Thymus (tissue), 11 donors: ENCODE results near the gene MCOLN2. TPM values are rescaled to one million over a fixed set of nuclear protein-coding genes. Genes with fewer than 3 reads are reported as not detected.
"Not testable (repeated sequence)": the region's sequence is repeated elsewhere in the genome, so short reads cannot be mapped to it uniquely, and the experiment has no call there.

ENCODE experiments used
- DNase-seq, 9 donors: peaks; one replicate each; pipeline ENCODE4 v3.0.0-alpha.2; 2013; ENCODE audit warnings: low spot score in 9 of 9, low read depth in 6 of 9, missing footprints in 1 of 9
- H3K27ac ChIP-seq, 2 donors: one replicate each; pipeline ENCODE4 v1.5.1; 2013; ENCODE audit warnings: control low read depth in 1 of 2, low read depth in 1 of 2, low read length in 1 of 2, mild to moderate bottlenecking in 1 of 2, moderate library complexity in 1 of 2
- H3K27me3 ChIP-seq, 2 donors: one replicate each; pipeline ENCODE4 v1.5.1; 2013; ENCODE audit warnings: low read length in 1 of 2; ENCODE audit not compliant: control insufficient read depth in 2 of 2, insufficient read depth in 1 of 2
- H3K36me3 ChIP-seq, 2 donors: one replicate each; pipeline ENCODE4 v1.5.1; 2013; ENCODE audit warnings: low read length in 1 of 2, mild to moderate bottlenecking in 1 of 2, moderate library complexity in 1 of 2; ENCODE audit not compliant: control insufficient read depth in 2 of 2, insufficient read depth in 2 of 2
- H3K4me1 ChIP-seq, 2 donors: one replicate each; pipeline ENCODE4 v1.5.1; 2013; ENCODE audit warnings: low read length in 2 of 2; ENCODE audit not compliant: control insufficient read depth in 2 of 2, insufficient read depth in 2 of 2
- H3K4me3 ChIP-seq, 2 donors: one replicate each; pipeline ENCODE4 v1.5.1; 2013; ENCODE audit warnings: low read length in 2 of 2, control low read depth in 1 of 2, mild to moderate bottlenecking in 1 of 2
- H3K9me3 ChIP-seq, 2 donors: one replicate each; pipeline ENCODE4 v1.5.1; 2013; ENCODE audit warnings: low read length in 1 of 2, mild to moderate bottlenecking in 1 of 2; ENCODE audit not compliant: control insufficient read depth in 2 of 2, insufficient read depth in 1 of 2
- WGBS: extraction: QIAGEN DNeasy Blood & Tissue Kit; methylation state at CpG from one replicate; pipeline ENCODE4 v1.1.7; 2013; 5-methylcytosine and 5-hydroxymethylcytosine counted together
- polyA plus RNA-seq: library from polyadenylated mRNA; stranded (reverse); fragments of 200-250 nt; gene quantifications from one replicate; pipeline ENCODE4 v1.2.3, GENCODE V29; 2013
- total RNA-seq: library from RNA; stranded (reverse); fragments of 120-200 nt; gene quantifications from one replicate; pipeline ENCODE4 v1.2.4, GENCODE V29; 2013
- donor health status: healthy.

Gene MCOLN2
- total and polyA plus RNA-seq, 2 donors, result 8.0 to 18.2 TPM

- Histone ChIP-seq H3K4me1 (no peaks in the 10 kb centered on the region), H3K36me3 (no peaks in the 10 kb centered on the region), H3K27ac (no peak overlapping the region), H3K27me3 (no peaks in the 10 kb centered on the region), H3K9me3 (no peaks in the 10 kb centered on the region), H3K4me3 (no peak overlapping the region)
- DNase-seq, result no peak
- 95% methylated on average over 3 of the region's 3 CpGs for WGBS
These were observed 73.6 kb downstream of the MCOLN2 start for GRCh38 chr1:84923317-84923716.

- Histone ChIP-seq H3K27ac (no peak overlapping the region), H3K9me3 (peaks cover 0 to 2% of the 10 kb centered on the region in 2 donors), H3K36me3 (no peaks in the 10 kb centered on the region), H3K4me1 (no peaks in the 10 kb centered on the region), H3K4me3 (no peak overlapping the region), H3K27me3 (no peaks in the 10 kb centered on the region)
- WGBS, result 100% methylated on average over 1 of the region's 1 CpG
- no peak for DNase-seq
These were observed 76.8 kb downstream of the MCOLN2 start for GRCh38 chr1:84920159-84920558.

DNA sequence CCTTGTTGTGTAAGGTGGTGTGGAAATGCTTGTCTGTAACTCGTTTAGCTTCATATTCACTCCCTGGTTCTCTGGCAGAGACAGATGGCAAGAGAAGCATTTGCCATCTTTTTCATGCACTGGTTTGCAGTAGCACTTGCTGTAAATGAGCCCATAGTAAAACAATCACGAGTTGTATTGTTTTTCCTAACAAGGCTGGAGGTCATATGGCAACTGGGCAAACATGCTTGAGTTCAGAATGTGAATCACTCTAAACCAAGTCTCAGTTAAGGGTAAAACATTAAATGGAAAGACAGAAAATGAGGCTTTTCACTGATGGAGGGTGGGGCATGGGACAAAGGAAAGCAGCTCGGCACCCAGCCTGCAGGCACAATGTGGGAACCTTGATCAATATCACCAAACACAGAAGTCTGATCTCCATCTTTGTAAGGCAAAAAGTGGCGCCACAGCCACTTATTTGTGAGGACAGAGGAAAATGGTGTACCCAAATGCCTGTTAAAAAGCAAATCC, 77.4 kb downstream of the MCOLN2 start:
- H3K27ac ChIP-seq, result no peak overlapping the region
- H3K4me3 ChIP-seq, result no peak overlapping the region
- peaks cover 0 to 2% of the 10 kb centered on the region in 2 donors for H3K9me3 ChIP-seq
- no peak for DNase-seq
- no peaks in the 10 kb centered on the region for H3K4me1 ChIP-seq
- H3K27me3 ChIP-seq, result no peaks in the 10 kb centered on the region
- no peaks in the 10 kb centered on the region for H3K36me3 ChIP-seq
- 73% methylated on average over 4 of the region's 4 CpGs for WGBS

- WGBS, result 92% methylated on average over 5 of the region's 5 CpGs
- H3K27ac ChIP-seq, result no peak overlapping the region
- H3K36me3 ChIP-seq, result no peaks in the 10 kb centered on the region
- H3K4me3 ChIP-seq, result no peak overlapping the region
- no peaks in the 10 kb centered on the region for H3K4me1 ChIP-seq
- no peak for DNase-seq
- H3K9me3 ChIP-seq, result peaks cover 0 to 2% of the 10 kb centered on the region in 2 donors
- no peaks in the 10 kb centered on the region for H3K27me3 ChIP-seq
These were observed 78.1 kb downstream of the MCOLN2 start for GRCh38 chr1:84918726-84919336.

- Histone ChIP-seq H3K27me3 (no peaks in the 10 kb centered on the region), H3K4me1 (no peaks in the 10 kb centered on the region), H3K9me3 (peaks cover 0 to 2% of the 10 kb centered on the region in 2 donors), H3K27ac (no peak overlapping the region), H3K36me3 (no peaks in the 10 kb centered on the region), H3K4me3 (no peak overlapping the region)
- 93% methylated on average over 4 of the region's 4 CpGs for WGBS
- no peak for DNase-seq
These were observed 80.0 kb downstream of the MCOLN2 start for GRCh38 chr1:84916897-84917296.

- 93% methylated on average over 4 of the region's 4 CpGs for WGBS
These were observed 83.4 kb downstream of the MCOLN2 start for GRCh38 chr1:84913555-84913892.

GRCh38 chr1:84912726-84913554, 84.0 kb downstream of the MCOLN2 start:
- DNase-seq, result no peak
- no peaks in the 10 kb centered on the region for H3K4me1 ChIP-seq
- H3K9me3 ChIP-seq, result peaks cover 0 to 2% of the 10 kb centered on the region in 2 donors
- H3K4me3 ChIP-seq, result no peak overlapping the region
- no peaks in the 10 kb centered on the region for H3K27me3 ChIP-seq
- WGBS, result 96% methylated on average over 3 of the region's 3 CpGs
- no peak overlapping the region for H3K27ac ChIP-seq
- no peaks in the 10 kb centered on the region for H3K36me3 ChIP-seq

More at GRCh38 chr1:84913555-84913892, 83.4 kb downstream of the MCOLN2 start:
- Histone ChIP-seq H3K27ac (no peak overlapping the region), H3K36me3 (no peaks in the 10 kb centered on the region), H3K4me3 (no peak overlapping the region), H3K9me3 (peaks cover 0 to 2% of the 10 kb centered on the region in 2 donors), H3K4me1 (no peaks in the 10 kb centered on the region), H3K27me3 (no peaks in the 10 kb centered on the region)
- no peak for DNase-seq

GRCh38 chr1:84908746-84909464, 88.0 kb downstream of the MCOLN2 start:
- H3K9me3 ChIP-seq, DNase-seq, H3K4me1 ChIP-seq, H3K36me3 ChIP-seq, H3K27ac ChIP-seq, H3K27me3 ChIP-seq, H3K4me3 ChIP-seq: not testable (repeated sequence)
- WGBS, result 96% methylated on average over 4 of the region's 4 CpGs
